DMS153 (cell line): ENCODE results near the gene CDK2AP2.
"Not testable (repeated sequence)": the region's sequence is repeated elsewhere in the genome, so short reads cannot be mapped to it uniquely, and the experiment has no call there.

Experiments used
- DNase-seq: peaks from one replicate; lab custom pipeline; 2025; lab: John Stamatoyannopoulos, UW

CDK2AP2 gene

GRCh38 chr11:67523556-67524479 is 15.9 kb upstream of the CDK2AP2 start:
- DNase-seq, result no peak

- no peak for DNase-seq
Observed at GRCh38 chr11:67522844-67523555, 15.0 kb upstream of the CDK2AP2 start, which contains the start of gene CABP2. TSS of gene CABP2 (minus strand) at chr11:67523446. CDS start at chr11:67523326, 120 bp downstream.

- no peak for DNase-seq
Observed at GRCh38 chr11:67522338-67522737, 14.4 kb upstream of the CDK2AP2 start.

GRCh38 chr11:67521924-67522323 is 14.0 kb upstream of the CDK2AP2 start:
- no peak for DNase-seq

- DNase-seq, result no peak
Observed at GRCh38 chr11:67520856-67521824, 13.2 kb upstream of the CDK2AP2 start.

- no peak for DNase-seq
Observed at GRCh38 chr11:67519726-67520125, 11.8 kb upstream of the CDK2AP2 start.

GRCh38 chr11:67517784-67518552 is 10.0 kb upstream of the CDK2AP2 start:
- no peak for DNase-seq

GRCh38 chr11:67516806-67517205 is 8.8 kb upstream of the CDK2AP2 start:
- no peak for DNase-seq

- no peak for DNase-seq
Observed at GRCh38 chr11:67514116-67514515, 6.2 kb upstream of the CDK2AP2 start.

GRCh38 chr11:67511558-67511957 is 3.6 kb upstream of the CDK2AP2 start:
- DNase-seq, result not testable (repeated sequence)

- no peak for DNase-seq
Observed at GRCh38 chr11:67510023-67510345, 2.0 kb upstream of the CDK2AP2 start.

GRCh38 chr11:67508486-67509121 is 642 bp upstream of the CDK2AP2 start:
- peak; percentile 90 for DNase-seq

GRCh38 chr11:67507242-67507863 is 609 bp downstream of the CDK2AP2 start:
- no peak for DNase-seq

GRCh38 chr11:67506426-67507051 is 1.4 kb downstream of the CDK2AP2 start:
- DNase-seq, result no peak

- DNase-seq, result peak; percentile 89
Observed at GRCh38 chr11:67505605-67506396, 2.2 kb downstream of the CDK2AP2 start.

GRCh38 chr11:67504950-67505581 is 2.9 kb downstream of the CDK2AP2 start, which contains the start of gene PITPNM1:
TSS of gene PITPNM1 (minus strand) at chr11:67505363. CDS start at chr11:67504180, 1,183 bp downstream.
- DNase-seq, result no peak

GRCh38 chr11:67504005-67504949 is 3.7 kb downstream of the CDK2AP2 start:
- no peak for DNase-seq
